ENCODE measurements around the gene HDGFL2.
A peak's percentile ranks its signal among the peaks of the same experiment; 100 is the strongest.
"Not testable (repeated sequence)": the region's sequence is repeated elsewhere in the genome, so short reads cannot be mapped to it uniquely, and the experiment has no call there.

The HDGFL2 gene

DNA sequence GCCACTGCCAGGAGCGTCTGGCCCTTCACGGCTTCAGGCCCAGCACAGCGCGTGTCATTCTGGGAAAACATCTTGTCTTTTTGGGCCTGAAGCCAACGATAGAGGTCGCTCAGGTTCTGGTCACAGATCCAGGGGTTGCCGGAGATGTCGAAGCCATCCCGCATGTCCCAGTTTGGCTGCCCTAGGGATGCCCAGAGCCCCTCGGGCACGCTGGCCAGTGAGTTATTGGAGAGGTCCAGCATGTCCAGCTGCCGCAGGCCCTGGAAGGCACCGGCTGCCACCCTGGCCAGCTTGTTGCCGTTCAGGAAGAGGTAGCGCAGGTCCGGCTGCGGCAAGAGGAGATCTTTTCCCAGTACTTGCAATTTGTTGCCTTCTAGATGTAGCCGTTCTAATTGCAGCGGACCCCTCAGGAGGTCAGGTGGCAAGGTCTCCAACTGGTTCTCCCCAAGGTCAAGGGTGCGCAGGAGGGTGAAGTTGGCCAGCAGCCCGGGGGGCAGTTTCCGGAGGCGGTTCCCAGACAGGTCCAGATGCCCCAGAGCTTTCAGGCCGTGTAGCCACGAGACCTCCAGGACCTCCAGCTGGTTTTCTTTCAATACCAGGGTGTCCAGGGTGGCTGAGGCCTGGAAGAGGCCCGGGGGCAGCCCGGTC lies 66.0 kb downstream of the HDGFL2 start:
- no peak for DNase-seq

GRCh38 chr19:4538601-4538954 lies 66.5 kb downstream of the HDGFL2 start:
- no peak for DNase-seq

- no peak for DNase-seq
Measured at GRCh38 chr19:4539169-4539692, 67.1 kb downstream of the HDGFL2 start.

GRCh38 chr19:4539693-4540581 lies 67.8 kb downstream of the HDGFL2 start, which contains the start of gene LRG1:
TSS of gene LRG1 (minus strand) at chr19:4540036. CDS start at chr19:4540013, 23 bp downstream.
- peak; percentile 87 to 93 for DNase-seq

DNA sequence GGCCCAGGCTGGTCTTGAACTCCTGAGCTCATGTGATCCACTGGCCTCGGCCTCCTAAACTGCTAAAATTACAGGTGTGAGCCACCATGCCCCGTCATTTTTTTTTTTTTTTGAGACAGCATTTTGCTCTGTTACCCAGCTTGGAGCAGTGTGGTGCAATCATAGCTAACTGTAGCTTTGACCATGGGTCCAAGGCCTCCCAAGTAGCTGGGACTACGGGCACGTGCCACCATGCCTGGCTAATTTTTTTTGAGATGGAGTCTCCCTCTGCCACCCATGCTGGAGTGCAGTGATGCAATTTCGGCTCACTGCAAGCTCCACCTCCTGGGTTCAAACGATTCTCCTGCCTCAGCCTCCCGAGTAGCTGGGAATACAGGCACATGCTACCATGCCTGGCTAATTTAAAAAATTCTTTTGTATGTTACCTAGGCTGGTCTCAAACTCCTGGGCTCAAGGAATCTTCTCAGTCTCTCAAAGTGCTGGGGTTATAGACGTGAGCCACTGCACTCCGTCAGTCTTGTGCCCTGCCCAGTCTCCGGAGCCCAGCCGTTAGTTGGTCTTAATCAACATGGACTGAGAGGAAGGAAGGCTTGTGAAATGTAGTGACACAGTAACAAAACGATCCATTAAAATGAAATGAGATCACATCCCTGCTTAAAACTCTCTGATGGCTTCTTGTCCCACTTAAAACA lies 69.2 kb downstream of the HDGFL2 start:
- peak; percentile 77 to 78 for DNase-seq

GRCh38 chr19:4541806-4542145 lies 69.7 kb downstream of the HDGFL2 start:
- not testable (repeated sequence) for DNase-seq

- DNase-seq, result peak; percentile 66 to 70
Measured at GRCh38 chr19:4542896-4543841, 71.1 kb downstream of the HDGFL2 start.

DNA sequence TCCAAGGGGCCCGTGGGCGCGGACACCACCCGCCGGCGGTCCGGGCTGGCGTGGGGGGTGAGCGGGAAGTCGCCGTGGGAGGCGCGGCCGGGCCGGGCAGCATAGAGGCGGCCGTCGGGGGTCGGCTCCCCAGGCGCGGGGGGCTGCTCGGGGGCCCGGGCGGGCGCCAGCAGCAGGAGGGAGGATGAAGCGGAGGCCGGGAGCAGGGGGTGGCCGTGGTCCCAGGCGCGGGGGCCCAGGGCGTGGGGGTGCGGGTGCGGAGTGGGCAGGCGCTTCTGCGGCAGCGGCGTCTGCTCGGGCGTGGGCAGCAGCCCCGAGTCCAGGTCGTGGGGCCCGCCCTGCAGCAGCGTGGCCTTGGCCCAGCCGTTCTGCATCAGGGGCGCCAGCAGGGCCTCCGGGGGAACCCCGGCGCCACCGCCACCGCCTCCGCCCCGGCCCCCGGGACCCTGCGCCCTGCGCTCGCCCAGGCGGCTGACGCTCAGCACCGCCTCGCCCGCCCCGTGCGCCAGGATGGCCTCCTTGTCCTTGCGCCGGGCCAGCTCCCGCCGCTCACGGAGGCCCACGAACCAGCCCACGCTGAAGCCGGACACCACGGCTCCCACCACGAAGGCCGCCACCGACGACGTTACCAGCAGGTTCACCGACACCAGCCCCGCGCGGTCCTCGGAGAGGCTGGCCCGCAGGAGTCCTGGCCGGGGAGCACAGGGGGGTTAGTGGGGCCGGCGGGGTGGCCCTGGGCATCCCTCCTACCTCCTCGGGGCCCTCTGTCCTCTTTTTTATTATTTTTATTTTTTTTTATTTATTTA lies 71.9 kb downstream of the HDGFL2 start:
- no peak for DNase-seq

- no peak for DNase-seq
Measured at GRCh38 chr19:4547303-4548237, 75.5 kb downstream of the HDGFL2 start.

GRCh38 chr19:4548238-4548584 lies 76.1 kb downstream of the HDGFL2 start:
- no peak for DNase-seq

DNA sequence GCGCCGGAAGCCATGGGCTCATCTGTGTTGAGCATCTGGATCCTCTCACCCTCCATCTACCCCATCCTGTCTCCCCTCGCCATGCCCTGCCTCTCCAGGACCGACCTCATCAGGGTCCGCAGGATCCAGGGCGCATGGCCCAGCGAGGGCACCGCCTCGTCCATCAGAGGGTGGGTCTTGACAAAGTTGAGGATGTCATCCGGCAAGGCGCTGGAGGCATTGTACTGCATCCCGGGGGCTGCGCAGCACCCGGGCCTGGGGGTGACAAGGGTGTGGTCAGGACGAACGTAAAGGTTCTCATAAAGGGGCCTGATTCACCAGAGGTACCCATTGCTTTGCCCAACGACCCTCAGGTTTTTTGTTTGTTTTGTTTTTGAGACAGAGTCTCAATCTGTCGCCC lies 77.9 kb downstream of the HDGFL2 start:
- no peak for DNase-seq

DNA sequence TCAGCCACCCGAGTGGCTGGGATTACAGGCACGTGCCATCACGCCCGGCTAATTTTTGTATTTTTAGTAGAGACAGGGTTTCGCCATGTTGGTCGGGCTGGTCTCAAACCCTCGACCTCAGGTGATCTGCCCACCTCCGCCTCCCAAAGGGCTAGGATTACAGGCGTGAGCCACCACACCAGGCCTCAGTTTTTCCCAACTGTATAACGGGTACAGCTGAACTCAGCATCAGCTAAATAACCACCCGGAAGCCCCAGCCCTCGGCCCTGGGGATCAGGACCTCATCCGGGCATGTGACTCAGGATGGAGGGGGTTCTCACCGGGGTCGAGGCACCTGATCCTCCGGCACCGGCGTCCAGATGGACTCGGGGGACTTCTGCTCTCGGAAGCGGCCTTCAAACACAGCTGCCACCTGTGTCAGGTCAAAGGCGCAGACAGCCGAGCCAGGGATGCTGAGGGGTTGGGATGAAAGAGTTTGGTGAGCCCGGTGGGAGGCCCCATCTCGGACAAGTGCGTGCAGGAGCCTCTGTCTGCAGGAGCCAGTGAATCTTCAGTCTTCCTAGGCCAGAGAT lies 78.5 kb downstream of the HDGFL2 start:
- no peak for DNase-seq

Measured in inflammatory macrophage treated with lipopolysaccharide for 1 hour (primary cell).